IMR-90 (cell line): ENCODE data around the gene ERC2.

Source experiments
- BHLHE40 ChIP-seq: fragments of 150-350 bp; IDR thresholded peaks from 2 replicates; pipeline ENCODE4 v1.6.1; 2016; ENCODE audit warnings: mild to moderate bottlenecking, low read depth, low read length
- CEBPB ChIP-seq: IDR thresholded peaks from 2 replicates; pipeline ENCODE4 v1.6.1; 2012; ENCODE audit warnings: low read depth, low read length, improper control_type of control experiment
- CHD1 ChIP-seq: IDR thresholded peaks from 2 replicates; pipeline ENCODE4 v1.6.1; 2012; ENCODE audit warnings: low read depth, low read length, improper control_type of control experiment
- MAFK ChIP-seq: IDR thresholded peaks from 2 replicates; pipeline ENCODE4 v1.6.1; 2012; ENCODE audit warnings: low read depth, low read length, improper control_type of control experiment
- MXI1 ChIP-seq: IDR thresholded peaks from 2 replicates; pipeline ENCODE4 v1.6.1; 2012; ENCODE audit warnings: low read depth, mild to moderate bottlenecking, low read length, moderate library complexity, borderline replicate concordance
- NFE2L2 ChIP-seq: fragments of 150-350 bp; IDR thresholded peaks from 2 replicates; pipeline ENCODE4 v1.6.1; 2016; ENCODE audit warnings: low read depth, mild to moderate bottlenecking, low read length
- POLR2A ChIP-seq: IDR thresholded peaks from 2 replicates; pipeline ENCODE4 v1.6.1; 2012; ENCODE audit warnings: mild to moderate bottlenecking, low read depth, low read length
- RAD21 ChIP-seq: IDR thresholded peaks from 2 replicates; pipeline ENCODE4 v1.6.1; 2012; ENCODE audit warnings: low read length, improper control_type of control experiment
- RFX5 ChIP-seq: IDR thresholded peaks from 2 replicates; pipeline ENCODE4 v1.8.0; 2012; ENCODE audit warnings: low read depth, mild to moderate bottlenecking, low read length, moderate library complexity
- SMC3 ChIP-seq: fragments of 150-350 bp; IDR thresholded peaks from 2 replicates; pipeline ENCODE4 v1.6.1; 2016; ENCODE audit warnings: low read depth, mild to moderate bottlenecking, antibody characterized with exemption, low read length, moderate library complexity
- TF ChIP-seq, protein P1 (sequence below): conservative IDR thresholded peaks from 2 replicates; pipeline ENCODE4 v1.5.1; 2012; ENCODE audit warnings: mild to moderate bottlenecking, low read depth, low read length, improper control_type of control experiment
- TF ChIP-seq, protein P2 (sequence below): fragments of 150-350 bp; IDR thresholded peaks from 2 replicates; pipeline ENCODE4 v1.6.1; 2016; ENCODE audit warnings: low read depth, mild to moderate bottlenecking, low read length, moderate library complexity, borderline replicate concordance
- TF ChIP-seq, protein P3 (sequence below): fragments of 150-350 bp; IDR thresholded peaks from 2 replicates; pipeline ENCODE4 v1.6.1; 2017; ENCODE audit warnings: mild to moderate bottlenecking, antibody characterized with exemption, low read length, low read depth

DNA sequence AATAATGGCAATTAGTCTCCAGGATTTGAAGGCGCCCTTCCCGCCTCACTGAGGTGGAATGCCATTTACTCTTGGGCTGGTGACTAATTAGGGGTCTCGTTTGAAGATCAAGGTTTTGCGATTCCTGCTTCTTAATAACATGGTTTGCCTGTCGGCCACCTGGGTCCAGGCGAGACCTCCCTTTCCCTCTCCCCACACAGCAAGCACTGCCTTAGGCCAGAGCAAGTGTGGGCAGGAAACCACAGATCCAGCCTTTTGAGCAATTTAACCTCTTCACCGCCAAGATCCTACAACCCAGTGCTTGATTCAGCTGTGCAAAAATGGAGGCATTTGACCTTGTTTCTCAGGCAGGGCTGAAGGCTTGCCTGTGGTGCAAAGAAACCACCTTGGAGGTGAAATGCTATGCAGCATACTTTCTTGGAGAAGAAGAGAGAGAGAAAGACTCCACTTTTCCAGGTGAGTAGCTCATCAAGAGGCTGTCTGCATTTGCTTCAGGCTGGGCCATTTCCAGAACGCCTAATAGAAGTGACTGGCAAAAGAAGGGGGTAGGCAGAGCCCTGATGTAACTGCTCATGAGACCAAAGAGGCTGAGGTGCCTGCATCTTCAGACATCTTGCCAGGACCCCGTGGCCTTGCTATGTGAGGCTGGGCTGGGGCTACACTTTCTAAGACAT is 947.1 kb downstream of the ERC2 start:
- TF ChIP-seq, protein P1, sequence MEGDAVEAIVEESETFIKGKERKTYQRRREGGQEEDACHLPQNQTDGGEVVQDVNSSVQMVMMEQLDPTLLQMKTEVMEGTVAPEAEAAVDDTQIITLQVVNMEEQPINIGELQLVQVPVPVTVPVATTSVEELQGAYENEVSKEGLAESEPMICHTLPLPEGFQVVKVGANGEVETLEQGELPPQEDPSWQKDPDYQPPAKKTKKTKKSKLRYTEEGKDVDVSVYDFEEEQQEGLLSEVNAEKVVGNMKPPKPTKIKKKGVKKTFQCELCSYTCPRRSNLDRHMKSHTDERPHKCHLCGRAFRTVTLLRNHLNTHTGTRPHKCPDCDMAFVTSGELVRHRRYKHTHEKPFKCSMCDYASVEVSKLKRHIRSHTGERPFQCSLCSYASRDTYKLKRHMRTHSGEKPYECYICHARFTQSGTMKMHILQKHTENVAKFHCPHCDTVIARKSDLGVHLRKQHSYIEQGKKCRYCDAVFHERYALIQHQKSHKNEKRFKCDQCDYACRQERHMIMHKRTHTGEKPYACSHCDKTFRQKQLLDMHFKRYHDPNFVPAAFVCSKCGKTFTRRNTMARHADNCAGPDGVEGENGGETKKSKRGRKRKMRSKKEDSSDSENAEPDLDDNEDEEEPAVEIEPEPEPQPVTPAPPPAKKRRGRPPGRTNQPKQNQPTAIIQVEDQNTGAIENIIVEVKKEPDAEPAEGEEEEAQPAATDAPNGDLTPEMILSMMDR = no peak
- TF ChIP-seq NFE2L2 (no peak), POLR2A (no peak), BHLHE40 (no peak), CEBPB (no peak), MAFK (no peak), RAD21 (no peak), CHD1 (no peak), SMC3 (no peak), RFX5 (no peak), MXI1 (no peak)
- TF ChIP-seq, protein P2, sequence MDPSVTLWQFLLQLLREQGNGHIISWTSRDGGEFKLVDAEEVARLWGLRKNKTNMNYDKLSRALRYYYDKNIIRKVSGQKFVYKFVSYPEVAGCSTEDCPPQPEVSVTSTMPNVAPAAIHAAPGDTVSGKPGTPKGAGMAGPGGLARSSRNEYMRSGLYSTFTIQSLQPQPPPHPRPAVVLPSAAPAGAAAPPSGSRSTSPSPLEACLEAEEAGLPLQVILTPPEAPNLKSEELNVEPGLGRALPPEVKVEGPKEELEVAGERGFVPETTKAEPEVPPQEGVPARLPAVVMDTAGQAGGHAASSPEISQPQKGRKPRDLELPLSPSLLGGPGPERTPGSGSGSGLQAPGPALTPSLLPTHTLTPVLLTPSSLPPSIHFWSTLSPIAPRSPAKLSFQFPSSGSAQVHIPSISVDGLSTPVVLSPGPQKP = no peak
- TF ChIP-seq, protein P3, sequence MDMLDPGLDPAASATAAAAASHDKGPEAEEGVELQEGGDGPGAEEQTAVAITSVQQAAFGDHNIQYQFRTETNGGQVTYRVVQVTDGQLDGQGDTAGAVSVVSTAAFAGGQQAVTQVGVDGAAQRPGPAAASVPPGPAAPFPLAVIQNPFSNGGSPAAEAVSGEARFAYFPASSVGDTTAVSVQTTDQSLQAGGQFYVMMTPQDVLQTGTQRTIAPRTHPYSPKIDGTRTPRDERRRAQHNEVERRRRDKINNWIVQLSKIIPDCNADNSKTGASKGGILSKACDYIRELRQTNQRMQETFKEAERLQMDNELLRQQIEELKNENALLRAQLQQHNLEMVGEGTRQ = no peak
